Lower lobe of right lung (tissue), 2 donors: ENCODE results near the gene VGLL2. TPM values are rescaled to one million over a fixed set of nuclear protein-coding genes. Genes with fewer than 3 reads are reported as not detected.
A peak's percentile ranks its signal among the peaks of the same experiment; 100 is the strongest.

ENCODE experiments used
- ATAC-seq, 2 donors: fragments of 200-7000 bp; cut with Tn5 transposase; one replicate each; pipeline ENCODE4 v1.9.1; 2020 to 2022; ENCODE audit warnings: mild to moderate bottlenecking in 2 of 2, moderate library complexity in 2 of 2
- DNase-seq: peaks from one replicate; pipeline ENCODE4 v3.0.0-alpha.2; 2020
- H3K27ac ChIP-seq: fragments of 200-600 bp; one replicate; pipeline ENCODE4 v1.8.0; 2022
- H3K27me3 ChIP-seq: fragments of 200-600 bp; one replicate; pipeline ENCODE4 v1.8.0; 2022; ENCODE audit warnings: low read depth
- H3K36me3 ChIP-seq: fragments of 200-600 bp; one replicate; pipeline ENCODE4 v1.8.0; 2022; ENCODE audit warnings: mild to moderate bottlenecking
- H3K4me1 ChIP-seq: fragments of 200-600 bp; one replicate; pipeline ENCODE4 v1.8.0; 2022
- H3K4me3 ChIP-seq: fragments of 200-600 bp; one replicate; pipeline ENCODE4 v1.8.0; 2022; ENCODE audit warnings: mild to moderate bottlenecking
- H3K9me3 ChIP-seq: fragments of 200-600 bp; one replicate; pipeline ENCODE4 v1.8.0; 2022
- intact Hi-C: fragments of 100-400 bp; cut with DNase I; formaldehyde crosslinking; loops from one replicate; pipeline ENCODE4 v1.11.0; 2022
- total RNA-seq: library from RNA; stranded (reverse); fragmentation: NEBNext Ultra II Directional; extraction: Animal tissue kit (Norgen Biotek cat#: 25700); gene quantifications from one replicate; pipeline ENCODE4 v1.2.1, GENCODE V29; 2021
- TF ChIP-seq, protein P1 (sequence below): fragments of 200-600 bp; IDR thresholded peaks from one replicate; pipeline ENCODE4 v1.8.0; 2022; ENCODE audit warnings: antibody characterized with exemption, mild to moderate bottlenecking
- donor health status: DM: no; HTN: yes; CAD: no; lungs with severe emphysema.

The VGLL2 gene
- total RNA-seq, 1 donor from 2014 or later: not detected

DNA sequence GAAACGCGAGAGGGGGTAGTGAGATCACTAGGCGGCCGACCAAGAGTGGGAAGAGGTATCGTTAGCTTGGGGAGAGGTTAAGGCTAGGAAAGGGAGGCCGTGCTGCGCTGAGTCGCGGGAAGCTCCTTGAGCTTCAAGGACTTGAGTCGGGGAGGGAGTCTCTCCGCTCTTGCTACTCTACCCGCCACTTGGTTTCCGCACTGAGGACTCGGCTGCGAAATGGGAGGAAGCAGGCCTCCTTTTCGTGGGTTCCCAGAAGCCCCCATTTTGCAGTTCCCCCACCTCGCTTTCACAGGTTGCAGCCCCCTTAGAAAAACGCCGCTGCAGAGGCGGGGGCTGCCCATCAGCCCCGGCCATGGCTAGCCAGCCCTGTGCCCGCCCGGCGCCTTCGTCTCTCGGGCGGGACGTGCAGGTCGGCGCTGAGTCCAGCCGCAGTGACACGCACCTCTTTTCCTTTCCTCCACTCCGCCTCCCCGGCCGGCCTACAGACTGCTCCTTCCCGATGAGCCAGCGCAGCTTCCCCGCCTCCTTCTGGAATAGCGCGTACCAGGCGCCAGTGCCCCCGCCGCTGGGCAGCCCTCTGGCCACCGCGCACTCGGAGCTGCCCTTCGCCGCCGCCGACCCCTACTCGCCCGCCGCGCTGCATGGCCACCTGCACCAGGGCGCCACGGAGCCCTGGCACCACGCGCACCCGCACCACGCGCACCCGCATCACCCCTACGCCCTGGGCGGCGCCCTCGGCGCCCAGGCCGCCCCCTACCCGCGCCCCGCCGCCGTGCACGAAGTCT, 4.9 kb downstream of the VGLL2 start:
- peak; percentile 48 for DNase-seq
- Histone ChIP-seq H3K4me1 (peaks cover 11% of the 10 kb centered on the region), H3K9me3 (no peaks in the 10 kb centered on the region), H3K36me3 (no peaks in the 10 kb centered on the region), H3K4me3 (peak overlapping the region; percentile 18), H3K27me3 (peaks cover 88% of the 10 kb centered on the region), H3K27ac (no peak overlapping the region)
- ATAC-seq: peak; percentile 51 to 67
- intact Hi-C loops: no loop called here
- TF ChIP-seq, protein P1, sequence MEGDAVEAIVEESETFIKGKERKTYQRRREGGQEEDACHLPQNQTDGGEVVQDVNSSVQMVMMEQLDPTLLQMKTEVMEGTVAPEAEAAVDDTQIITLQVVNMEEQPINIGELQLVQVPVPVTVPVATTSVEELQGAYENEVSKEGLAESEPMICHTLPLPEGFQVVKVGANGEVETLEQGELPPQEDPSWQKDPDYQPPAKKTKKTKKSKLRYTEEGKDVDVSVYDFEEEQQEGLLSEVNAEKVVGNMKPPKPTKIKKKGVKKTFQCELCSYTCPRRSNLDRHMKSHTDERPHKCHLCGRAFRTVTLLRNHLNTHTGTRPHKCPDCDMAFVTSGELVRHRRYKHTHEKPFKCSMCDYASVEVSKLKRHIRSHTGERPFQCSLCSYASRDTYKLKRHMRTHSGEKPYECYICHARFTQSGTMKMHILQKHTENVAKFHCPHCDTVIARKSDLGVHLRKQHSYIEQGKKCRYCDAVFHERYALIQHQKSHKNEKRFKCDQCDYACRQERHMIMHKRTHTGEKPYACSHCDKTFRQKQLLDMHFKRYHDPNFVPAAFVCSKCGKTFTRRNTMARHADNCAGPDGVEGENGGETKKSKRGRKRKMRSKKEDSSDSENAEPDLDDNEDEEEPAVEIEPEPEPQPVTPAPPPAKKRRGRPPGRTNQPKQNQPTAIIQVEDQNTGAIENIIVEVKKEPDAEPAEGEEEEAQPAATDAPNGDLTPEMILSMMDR: no peak

DNA sequence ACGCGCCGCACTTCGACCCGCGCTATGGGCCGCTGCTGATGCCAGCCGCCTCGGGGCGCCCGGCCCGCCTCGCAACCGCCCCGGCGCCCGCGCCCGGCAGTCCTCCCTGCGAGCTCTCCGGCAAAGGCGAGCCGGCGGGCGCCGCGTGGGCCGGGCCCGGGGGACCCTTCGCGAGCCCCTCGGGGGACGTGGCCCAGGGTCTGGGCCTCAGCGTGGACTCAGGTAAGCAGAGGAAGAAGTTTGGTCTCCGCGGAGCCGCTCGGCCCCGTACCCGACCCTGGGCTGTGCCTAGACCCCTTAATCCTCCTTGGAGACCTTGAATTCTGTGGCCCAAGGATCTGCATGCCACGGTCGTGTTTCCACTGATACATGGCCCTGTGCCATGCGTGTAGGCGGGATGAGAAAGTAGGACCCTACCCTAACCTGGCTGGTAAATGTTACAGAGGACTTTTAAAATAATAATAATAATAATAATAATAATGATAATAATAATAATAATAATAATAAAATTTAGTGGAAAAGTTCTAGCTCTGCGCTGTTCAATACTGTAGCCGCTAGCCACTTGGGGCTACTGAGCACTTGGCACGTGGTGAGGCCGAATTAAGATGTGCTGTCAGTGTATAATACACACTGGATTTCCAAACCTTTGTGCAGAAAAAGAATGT, 5.6 kb downstream of the VGLL2 start:
- no peaks in the 10 kb centered on the region for H3K36me3 ChIP-seq
- H3K4me3 ChIP-seq: peak overlapping the region; percentile 18
- TF ChIP-seq, protein P1: no peak

DNA sequence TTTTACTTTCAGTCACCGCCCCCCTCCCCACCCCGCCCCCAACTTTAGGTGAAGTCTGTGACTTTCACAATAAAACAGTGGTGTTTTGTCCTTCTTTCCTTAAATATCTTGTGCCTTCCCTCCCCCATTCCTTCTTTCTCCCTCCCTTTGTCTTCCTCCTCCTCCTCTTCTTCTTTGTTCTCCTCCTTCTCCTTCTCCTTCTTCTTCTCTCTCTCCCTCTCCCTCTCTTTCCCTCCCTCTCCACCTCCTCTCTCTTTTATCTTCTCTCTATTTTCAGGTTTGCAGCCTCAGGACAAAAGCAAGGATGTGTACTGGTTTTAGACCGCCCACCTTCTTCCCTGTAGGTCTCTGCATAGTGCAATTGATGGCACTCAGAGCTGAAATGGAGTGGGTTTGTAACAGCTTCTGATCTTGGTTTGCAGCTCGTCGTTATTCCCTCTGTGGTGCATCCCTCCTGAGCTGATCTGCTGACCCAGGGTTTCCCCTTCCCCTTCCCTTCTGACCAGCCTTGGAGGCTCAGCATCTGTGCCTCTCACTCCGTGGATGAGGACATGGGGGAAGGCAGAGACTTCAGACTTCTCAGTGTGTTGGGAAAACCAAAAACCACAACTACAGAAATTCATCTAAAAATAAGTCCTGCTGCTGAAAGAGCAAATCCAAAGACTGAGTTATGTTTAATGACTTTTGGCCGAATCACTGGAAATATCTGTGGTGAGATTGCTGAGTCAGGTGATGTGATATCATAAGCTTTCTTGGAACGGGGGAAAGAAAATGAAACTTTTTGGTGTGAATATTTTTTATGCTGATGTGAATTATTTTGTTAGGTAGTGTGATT, 6.9 kb downstream of the VGLL2 start:
- TF ChIP-seq, protein P1: no peak
- H3K36me3 ChIP-seq: no peaks in the 10 kb centered on the region
- no peak overlapping the region for H3K4me3 ChIP-seq
- peaks cover 72% of the 10 kb centered on the region for H3K27me3 ChIP-seq
- no peak for DNase-seq
- ATAC-seq: no peak
- H3K4me1 ChIP-seq: no peaks in the 10 kb centered on the region
- intact Hi-C loops: no loop called here
- H3K9me3 ChIP-seq: no peaks in the 10 kb centered on the region
- H3K27ac ChIP-seq: no peak overlapping the region

More for the DNA sequence above, 5.6 kb downstream of the VGLL2 start:
- DNase-seq: no peak
- Histone ChIP-seq H3K27me3 (peaks cover 85% of the 10 kb centered on the region), H3K9me3 (no peaks in the 10 kb centered on the region), H3K27ac (no peak overlapping the region), H3K4me1 (peaks cover 4% of the 10 kb centered on the region)
- intact Hi-C loops: no loop called here
- no peak for ATAC-seq

DNA sequence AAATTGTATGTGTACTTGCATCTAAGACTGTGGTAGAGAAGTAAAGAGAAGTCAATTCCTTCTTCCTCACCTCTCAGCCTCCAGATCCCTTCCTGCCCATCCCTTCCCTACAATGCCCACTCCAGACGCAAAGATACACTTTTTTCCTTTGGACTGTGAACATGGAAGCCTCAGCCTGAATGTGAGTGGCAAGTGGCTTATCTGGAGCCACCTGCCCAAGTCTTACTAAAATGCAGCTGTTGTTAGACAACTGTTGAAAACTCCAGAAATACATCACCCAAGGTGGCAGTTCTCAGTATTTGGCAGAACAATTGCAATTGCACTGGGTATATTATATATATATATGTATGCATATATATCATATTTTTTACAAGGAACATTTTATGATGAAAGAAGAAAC, 7.5 kb downstream of the VGLL2 start:
- Histone ChIP-seq H3K27me3 (peaks cover 66% of the 10 kb centered on the region), H3K27ac (no peak overlapping the region), H3K4me1 (no peaks in the 10 kb centered on the region), H3K36me3 (no peaks in the 10 kb centered on the region), H3K9me3 (no peaks in the 10 kb centered on the region), H3K4me3 (no peak overlapping the region)
- ATAC-seq: no peak
- TF ChIP-seq, protein P1: no peak
- intact Hi-C loops: no loop called here
- no peak for DNase-seq

DNA sequence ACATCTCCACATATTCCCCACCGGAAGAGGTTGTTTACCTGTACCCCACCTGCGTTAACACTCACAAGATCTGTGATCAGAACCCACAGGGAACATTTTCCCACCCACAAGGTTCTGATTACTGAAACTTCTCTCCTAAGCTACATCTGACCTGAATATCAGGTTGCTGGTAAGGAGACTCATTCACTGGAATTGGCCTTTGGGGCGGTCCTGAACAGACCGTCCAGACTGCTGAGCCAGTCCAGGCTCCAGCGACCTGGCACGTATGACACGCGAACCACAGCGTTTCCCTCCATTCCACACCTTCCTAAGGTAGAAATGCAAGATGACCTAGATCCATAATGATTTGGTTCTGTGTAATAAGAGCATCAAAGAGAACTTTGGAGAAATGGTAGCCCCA, 9.8 kb downstream of the VGLL2 start:
- ATAC-seq: no peak

More for the DNA sequence above, 9.8 kb downstream of the VGLL2 start:
- H3K4me1 ChIP-seq: no peaks in the 10 kb centered on the region
- no peaks in the 10 kb centered on the region for H3K9me3 ChIP-seq
- H3K36me3 ChIP-seq: no peaks in the 10 kb centered on the region
- DNase-seq: no peak
- TF ChIP-seq, protein P1: no peak
- peaks cover 43% of the 10 kb centered on the region for H3K27me3 ChIP-seq
- H3K27ac ChIP-seq: no peak overlapping the region
- no peak overlapping the region for H3K4me3 ChIP-seq
- intact Hi-C loops: no loop called here
